K562 (cell line): ENCODE measurements around the gene CHCHD6. TPM values are rescaled to one million over a fixed set of nuclear protein-coding genes. Genes with fewer than 3 reads are reported as not detected.

Experiments used
- BHLHE40 ChIP-seq: IDR thresholded peaks from 2 replicates; pipeline ENCODE4 v1.6.1; 2011; ENCODE audit warnings: low read length, improper control_type of control experiment
- DMBX1 ChIP-seq: fragments of 250-450 bp; sonication (Bioruptor Pico); IDR thresholded peaks from 2 replicates; pipeline ENCODE4 v1.8.0; 2022; ENCODE audit warnings: inconsistent platforms, mild to moderate bottlenecking, moderate library complexity, borderline replicate concordance
- ELF1 ChIP-seq: fragments of 200-800 bp; sonication (Bioruptor generic); IDR thresholded peaks from 2 replicates; pipeline ENCODE4 v1.6.1; 2016; ENCODE audit warnings: missing genetic modification characterization, missing compliant biosample characterization
- HDAC2 ChIP-seq: fragments of 450-650 bp; IDR thresholded peaks from 2 replicates; pipeline ENCODE4 v1.6.1; 2016; ENCODE audit warnings: mild to moderate bottlenecking
- HLTF ChIP-seq: fragments of 450-650 bp; IDR thresholded peaks from 2 replicates; pipeline ENCODE4 v1.6.1; 2016
- KLF13 ChIP-seq: fragments of 450-650 bp; IDR thresholded peaks from 2 replicates; pipeline ENCODE4 v1.6.1; 2016; ENCODE audit warnings: missing genetic modification characterization, low read depth, mild to moderate bottlenecking, missing compliant biosample characterization, moderate library complexity, borderline replicate concordance
- MAZ ChIP-seq, 2 experiments: fragments of 450-650 bp in 1 of 2; sonication (generic) in 1 of 2; formaldehyde crosslinking; IDR thresholded peaks in 1 of 2; conservative IDR thresholded peaks in 1 of 2; 2 replicates each; pipeline versions ENCODE4 v1.4.0 to v1.5.0; 2020; ENCODE audit warnings: mild to moderate bottlenecking in 1 of 2, missing genetic modification reagents in 1 of 2
- MTA3 ChIP-seq: fragments of 450-650 bp; formaldehyde crosslinking; IDR thresholded peaks from 2 replicates; pipeline ENCODE4 v1.6.1; 2017; ENCODE audit warnings: mild to moderate bottlenecking, borderline replicate concordance
- NONO ChIP-seq, 2 experiments: fragments of 200-400 bp in 1 of 2; fragments of 450-650 bp in 1 of 2; formaldehyde crosslinking in 1 of 2; IDR thresholded peaks; 2 replicates each; pipeline ENCODE4 v1.6.1; 2017; ENCODE audit warnings: low read depth in 2 of 2, mild to moderate bottlenecking in 2 of 2, moderate library complexity in 2 of 2, low read length in 1 of 2
- NR2C2 ChIP-seq, 2 experiments: fragments of 200-800 bp in 1 of 2; sonication (Bioruptor generic) in 1 of 2; sonication (generic) in 1 of 2; formaldehyde crosslinking in 1 of 2; IDR thresholded peaks; 2 replicates each; pipeline versions ENCODE4 v1.6.1 to v1.8.0; 2016 to 2022; ENCODE audit warnings: mild to moderate bottlenecking in 1 of 2, missing compliant biosample characterization in 1 of 2, missing genetic modification characterization in 1 of 2, missing genetic modification reagents in 1 of 2
- PTBP1 ChIP-seq: fragments of 200-400 bp; formaldehyde crosslinking; IDR thresholded peaks from 2 replicates; pipeline ENCODE4 v1.6.1; 2017; ENCODE audit warnings: low read depth, low read length
- ZNF431 ChIP-seq: sonication (generic); formaldehyde crosslinking; IDR thresholded peaks from 2 replicates; pipeline ENCODE4 v1.8.0; 2022; ENCODE audit warnings: mild to moderate bottlenecking, missing genetic modification reagents
- ZNF561 ChIP-seq: fragments of 450-650 bp; formaldehyde crosslinking; conservative IDR thresholded peaks from 2 replicates; pipeline ENCODE4 v1.4.0; 2020; ENCODE audit warnings: mild to moderate bottlenecking, moderate library complexity
- polyA plus RNA-seq, 8 experiments: library from polyadenylated mRNA; depleted of rRNA in 4 of 8; stranded (reverse) in 5 of 8; unstranded in 3 of 8; fragments of >200 nt; fragmentation: Nextera tagmentation in 2 of 8; fragmentation: Illumina TruSeq in 1 of 8; extraction: Ambion mirVana in 2 of 8; extraction: Trizol in 1 of 8; gene quantifications; 2 replicates each; pipeline versions ENCODE4 v1.2.1 to v1.2.3, GENCODE V29; 2011 to 2014; ENCODE audit warnings: inconsistent platforms in 1 of 8, missing spikeins in 1 of 8
- total RNA-seq, 7 experiments: library from RNA; depleted of rRNA in 6 of 7; stranded (reverse); fragments of >200 nt in 6 of 7; fragmentation: Illumina TruSeq in 2 of 7; extraction: Trizol in 2 of 7; gene quantifications; 2 replicates each; pipeline versions ENCODE4 v1.2.1 to v1.2.3, GENCODE V29; 2011 to 2021; ENCODE audit warnings: low replicate concordance in 1 of 7
- TF ChIP-seq, protein P1 (sequence below): sonication (generic); formaldehyde crosslinking; IDR thresholded peaks from 2 replicates; pipeline ENCODE4 v1.8.0; 2022; ENCODE audit warnings: mild to moderate bottlenecking, missing genetic modification reagents
- TF ChIP-seq, protein P2 (sequence below): fragments of 450-650 bp; IDR thresholded peaks from 2 replicates; pipeline ENCODE4 v1.6.1; 2016; ENCODE audit warnings: low read depth, mild to moderate bottlenecking, moderate library complexity
- TF ChIP-seq, protein P3 (sequence below), 3 experiments: fragments of 200-800 bp in 1 of 3; fragments of 250-450 bp in 1 of 3; fragments of 450-650 bp in 1 of 3; sonication (Bioruptor Pico) in 1 of 3; sonication (Bioruptor generic) in 1 of 3; formaldehyde crosslinking in 1 of 3; IDR thresholded peaks; 2 replicates each; pipeline versions ENCODE4 v1.6.1 to v1.8.0; 2016 to 2022; ENCODE audit warnings: mild to moderate bottlenecking in 2 of 3, missing genetic modification characterization in 2 of 3, missing compliant biosample characterization in 1 of 3, moderate library complexity in 1 of 3
- TF ChIP-seq, protein P4 (sequence below), 3 experiments: IDR thresholded peaks in 2 of 3; conservative IDR thresholded peaks in 1 of 3; 2 replicates each; pipeline ENCODE4 v1.5.1; 2011 to 2012; ENCODE audit warnings: low read length in 3 of 3, mild to moderate bottlenecking in 3 of 3, control low read depth in 2 of 3, improper control_type of control experiment in 1 of 3, inconsistent platforms in 1 of 3, low read depth in 1 of 3, mixed read lengths in 1 of 3, moderate library complexity in 1 of 3; ENCODE audit not compliant: insufficient read depth in 2 of 3

The CHCHD6 gene
- total and polyA plus RNA-seq, 9 of the 15 experiments (the other 6 are each of a cell fraction or from before 2014, with no cell fraction given): 4.6 to 18.6 (median 10.9) TPM

DNA sequence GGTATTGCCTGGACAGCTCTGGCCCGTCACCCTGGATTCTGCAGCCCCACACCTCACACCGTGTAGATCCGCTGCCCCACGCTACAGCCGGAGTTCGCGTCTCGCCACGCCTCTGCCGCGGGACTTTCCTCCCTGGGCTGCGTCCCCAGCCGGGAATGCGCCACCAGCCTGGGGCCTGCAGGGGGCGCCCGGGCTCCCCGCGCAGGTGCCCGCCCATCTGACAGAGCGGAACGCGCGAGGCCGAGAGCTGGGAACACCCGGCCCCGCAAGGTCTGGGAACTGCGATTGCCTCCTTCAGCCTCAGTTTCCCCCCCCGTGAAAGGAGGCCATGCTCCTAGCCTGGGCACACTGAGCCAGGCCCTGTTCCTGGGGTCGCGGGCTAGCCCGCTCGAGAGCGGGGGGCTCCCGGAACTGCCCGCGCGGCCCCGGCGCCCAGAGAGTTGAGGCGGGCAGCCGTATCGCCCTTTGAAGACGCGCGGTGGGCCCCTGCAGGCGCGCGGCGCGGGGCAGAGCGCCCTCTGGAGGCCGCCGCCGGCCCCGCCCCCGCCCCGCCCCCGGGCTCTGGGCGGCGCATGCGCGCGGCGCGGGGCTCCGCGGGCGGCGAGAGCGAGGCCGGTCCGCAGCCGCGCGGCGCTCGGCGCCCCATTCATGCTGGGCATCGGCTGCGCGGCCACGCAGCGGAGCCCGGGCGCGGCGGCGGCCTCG, 278.6 kb downstream of the CHCHD6 start, which contains the start of gene PLXNA1 (continued):
- peak; percentile 88; the same call in 1 of the 2 replicates for TF ChIP-seq MTA3
- TF ChIP-seq KLF13 (tag): peak; percentile 57
- peak; percentile 85; the same call in 1 of the 2 replicates for TF ChIP-seq PTBP1
- TF ChIP-seq, protein P1, sequence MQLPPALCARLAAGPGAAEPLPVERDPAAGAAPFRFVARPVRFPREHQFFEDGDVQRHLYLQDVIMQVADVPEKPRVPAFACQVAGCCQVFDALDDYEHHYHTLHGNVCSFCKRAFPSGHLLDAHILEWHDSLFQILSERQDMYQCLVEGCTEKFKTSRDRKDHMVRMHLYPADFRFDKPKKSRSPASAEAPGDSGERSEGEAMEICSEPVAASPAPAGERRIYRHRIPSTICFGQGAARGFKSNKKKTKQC (CRISPR knock-in tag): peak; percentile 58; the same call in 1 of the 2 replicates
- TF ChIP-seq NONO (IDR thresholded peaks at IDR 0.05; ENCODE audit: low read depth in 2 of 2, low read length in 1 of 2): 0 out of 4 replicates have a peak, but pooled peaks of 1 of the 2 experiments have one; percentile 25
- TF ChIP-seq, protein P2, sequence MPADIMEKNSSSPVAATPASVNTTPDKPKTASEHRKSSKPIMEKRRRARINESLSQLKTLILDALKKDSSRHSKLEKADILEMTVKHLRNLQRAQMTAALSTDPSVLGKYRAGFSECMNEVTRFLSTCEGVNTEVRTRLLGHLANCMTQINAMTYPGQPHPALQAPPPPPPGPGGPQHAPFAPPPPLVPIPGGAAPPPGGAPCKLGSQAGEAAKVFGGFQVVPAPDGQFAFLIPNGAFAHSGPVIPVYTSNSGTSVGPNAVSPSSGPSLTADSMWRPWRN: no peak
- peak; percentile 71 for TF ChIP-seq ELF1 (tag)
- TF ChIP-seq ZNF431 (CRISPR knock-in tag): peak; percentile 67; the same call in 1 of the 2 replicates
- TF ChIP-seq, protein P3, sequence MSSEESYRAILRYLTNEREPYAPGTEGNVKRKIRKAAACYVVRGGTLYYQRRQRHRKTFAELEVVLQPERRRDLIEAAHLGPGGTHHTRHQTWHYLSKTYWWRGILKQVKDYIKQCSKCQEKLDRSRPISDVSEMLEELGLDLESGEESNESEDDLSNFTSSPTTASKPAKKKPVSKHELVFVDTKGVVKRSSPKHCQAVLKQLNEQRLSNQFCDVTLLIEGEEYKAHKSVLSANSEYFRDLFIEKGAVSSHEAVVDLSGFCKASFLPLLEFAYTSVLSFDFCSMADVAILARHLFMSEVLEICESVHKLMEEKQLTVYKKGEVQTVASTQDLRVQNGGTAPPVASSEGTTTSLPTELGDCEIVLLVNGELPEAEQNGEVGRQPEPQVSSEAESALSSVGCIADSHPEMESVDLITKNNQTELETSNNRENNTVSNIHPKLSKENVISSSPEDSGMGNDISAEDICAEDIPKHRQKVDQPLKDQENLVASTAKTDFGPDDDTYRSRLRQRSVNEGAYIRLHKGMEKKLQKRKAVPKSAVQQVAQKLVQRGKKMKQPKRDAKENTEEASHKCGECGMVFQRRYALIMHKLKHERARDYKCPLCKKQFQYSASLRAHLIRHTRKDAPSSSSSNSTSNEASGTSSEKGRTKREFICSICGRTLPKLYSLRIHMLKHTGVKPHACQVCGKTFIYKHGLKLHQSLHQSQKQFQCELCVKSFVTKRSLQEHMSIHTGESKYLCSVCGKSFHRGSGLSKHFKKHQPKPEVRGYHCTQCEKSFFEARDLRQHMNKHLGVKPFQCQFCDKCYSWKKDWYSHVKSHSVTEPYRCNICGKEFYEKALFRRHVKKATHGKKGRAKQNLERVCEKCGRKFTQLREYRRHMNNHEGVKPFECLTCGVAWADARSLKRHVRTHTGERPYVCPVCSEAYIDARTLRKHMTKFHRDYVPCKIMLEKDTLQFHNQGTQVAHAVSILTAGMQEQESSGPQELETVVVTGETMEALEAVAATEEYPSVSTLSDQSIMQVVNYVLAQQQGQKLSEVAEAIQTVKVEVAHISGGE (CRISPR knock-in tag; IDR thresholded peaks at IDR 0.05): 0 out of 6 replicates have a peak, but pooled peaks of 1 of the 3 experiments have one; percentile 47
- TF ChIP-seq, protein P4, sequence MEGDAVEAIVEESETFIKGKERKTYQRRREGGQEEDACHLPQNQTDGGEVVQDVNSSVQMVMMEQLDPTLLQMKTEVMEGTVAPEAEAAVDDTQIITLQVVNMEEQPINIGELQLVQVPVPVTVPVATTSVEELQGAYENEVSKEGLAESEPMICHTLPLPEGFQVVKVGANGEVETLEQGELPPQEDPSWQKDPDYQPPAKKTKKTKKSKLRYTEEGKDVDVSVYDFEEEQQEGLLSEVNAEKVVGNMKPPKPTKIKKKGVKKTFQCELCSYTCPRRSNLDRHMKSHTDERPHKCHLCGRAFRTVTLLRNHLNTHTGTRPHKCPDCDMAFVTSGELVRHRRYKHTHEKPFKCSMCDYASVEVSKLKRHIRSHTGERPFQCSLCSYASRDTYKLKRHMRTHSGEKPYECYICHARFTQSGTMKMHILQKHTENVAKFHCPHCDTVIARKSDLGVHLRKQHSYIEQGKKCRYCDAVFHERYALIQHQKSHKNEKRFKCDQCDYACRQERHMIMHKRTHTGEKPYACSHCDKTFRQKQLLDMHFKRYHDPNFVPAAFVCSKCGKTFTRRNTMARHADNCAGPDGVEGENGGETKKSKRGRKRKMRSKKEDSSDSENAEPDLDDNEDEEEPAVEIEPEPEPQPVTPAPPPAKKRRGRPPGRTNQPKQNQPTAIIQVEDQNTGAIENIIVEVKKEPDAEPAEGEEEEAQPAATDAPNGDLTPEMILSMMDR (IDR thresholded peaks at IDR 0.05 in 2 of 3, conservative IDR thresholded peaks at IDR 0.05 in 1 of 3; ENCODE audit: insufficient read depth in 2 of 3, low read depth in 1 of 3, low read length in 3 of 3): peak; percentile 72 to 84 (median 81)
- TF ChIP-seq DMBX1: peak; percentile 74
- TF ChIP-seq NR2C2 (CRISPR knock-in tag; IDR thresholded peaks at IDR 0.05): 0 out of 2 replicates have a peak, but pooled peaks have one; percentile 20
- peak; percentile 30; the same call in 1 of the 2 replicates for TF ChIP-seq NR2C2 (tag; IDR thresholded peaks at IDR 0.05)
- TF ChIP-seq ZNF561: no peak
- TF ChIP-seq MAZ (CRISPR knock-in tag; conservative IDR thresholded peaks at IDR 0.05 in 1 of 2, IDR thresholded peaks at IDR 0.05 in 1 of 2): peak; percentile 82 to 89
- 0 out of 2 replicates have a peak, but pooled peaks have one; percentile 49 for TF ChIP-seq HLTF
- peak; percentile 86; the same call in 1 of the 2 replicates for TF ChIP-seq HDAC2
- no peak for TF ChIP-seq BHLHE40
